GM19328 (cell line): ENCODE results near the gene ZNF784.

Experiments used
- ATAC-seq: cut with Tn5 transposase; IDR thresholded peaks from one replicate; pipeline ENCODE4 v1.9.1; 2021; ENCODE audit warnings: mild to moderate bottlenecking, moderate library complexity; ENCODE audit not compliant: unreplicated experiment

Gene ZNF784

GRCh38 chr19:55621673-55622231 lies 2.6 kb downstream of the ZNF784 start:
- no peak for ATAC-seq

- no peak for ATAC-seq
Observed at GRCh38 chr19:55621205-55621672, 3.1 kb downstream of the ZNF784 start.

GRCh38 chr19:55620410-55621204 lies 3.8 kb downstream of the ZNF784 start:
- ATAC-seq: no peak

GRCh38 chr19:55619286-55619685 lies 5.1 kb downstream of the ZNF784 start:
- no peak for ATAC-seq

- ATAC-seq: no peak
Observed at GRCh38 chr19:55618426-55618825, 5.9 kb downstream of the ZNF784 start.

GRCh38 chr19:55617426-55617825 lies 6.9 kb downstream of the ZNF784 start:
- no peak for ATAC-seq

- ATAC-seq: no peak
Observed at GRCh38 chr19:55616395-55616875, 7.9 kb downstream of the ZNF784 start.

- no peak for ATAC-seq
Observed at GRCh38 chr19:55615543-55616394, 8.6 kb downstream of the ZNF784 start.

- ATAC-seq: no peak
Observed at GRCh38 chr19:55614711-55615542, 9.4 kb downstream of the ZNF784 start.

GRCh38 chr19:55613930-55614710 lies 10.2 kb downstream of the ZNF784 start:
- no peak for ATAC-seq

- no peak for ATAC-seq
Observed at GRCh38 chr19:55613396-55613795, 11.0 kb downstream of the ZNF784 start.

- ATAC-seq: no peak
Observed at GRCh38 chr19:55611983-55612645, 12.3 kb downstream of the ZNF784 start.

- ATAC-seq: no peak
Observed at GRCh38 chr19:55611300-55611982, 12.9 kb downstream of the ZNF784 start.

- no peak for ATAC-seq
Observed at GRCh38 chr19:55609326-55609725, 15.0 kb downstream of the ZNF784 start.

- no peak for ATAC-seq
Observed at GRCh38 chr19:55606817-55607216, 17.5 kb downstream of the ZNF784 start.

- no peak for ATAC-seq
Observed at GRCh38 chr19:55606471-55606787, 17.9 kb downstream of the ZNF784 start.

- ATAC-seq: peak; percentile 16
Observed at GRCh38 chr19:55605637-55606470, 18.5 kb downstream of the ZNF784 start, which contains the start of gene ZNF865. ZNF865 (plus strand) TSS chr19:55605647; CDS start chr19:55613619, 7,972 bp downstream.

- ATAC-seq: peak; percentile 68
Observed at GRCh38 chr19:55605207-55605636, 19.1 kb downstream of the ZNF784 start.
